HEK293 (cell line): ENCODE measurements around the gene ODR4.

ENCODE experiments used
- CTCF ChIA-PET: fragments of 350-600 bp; formaldehyde crosslinking; extraction: SDS; loops from one replicate; lab custom pipeline; 2021; ENCODE audit warnings: antibody characterized with exemption; lab: Yijun Ruan, JAX
- POLR2A ChIA-PET: fragments of 300-600 bp; formaldehyde crosslinking; extraction: SDS; loops from one replicate; lab custom pipeline; 2020; ENCODE audit warnings: antibody characterized with exemption, inconsistent platforms; lab: Yijun Ruan, JAX
- H3K27ac ChIP-seq: fragments of 200-500 bp; sonication (Bioruptor generic); 2 replicates; pipeline ENCODE4 v1.5.1; 2014; ENCODE audit warnings: low read depth, low read length, control low read depth, inconsistent platforms; ENCODE audit errors: extremely low read depth
- H3K36me3 ChIP-seq, 2 experiments: fragments of 200-500 bp in 1 of 2; sonication (Bioruptor generic) in 1 of 2; 1 replicate in 1 of 2; 2 replicates in 1 of 2; pipeline ENCODE4 v1.5.1; 2014 to 2017; ENCODE audit warnings: inconsistent platforms in 2 of 2, low read length in 2 of 2; ENCODE audit not compliant: control insufficient read depth in 2 of 2, insufficient read depth in 1 of 2
- H3K4me1 ChIP-seq: fragments of 200-500 bp; sonication (Bioruptor generic); 2 replicates; pipeline ENCODE4 v1.5.1; 2014; ENCODE audit warnings: mild to moderate bottlenecking, low read length, inconsistent platforms; ENCODE audit not compliant: control insufficient read depth, insufficient read depth
- H3K4me3 ChIP-seq: 2 replicates; pipeline ENCODE4 v1.5.1; 2011; ENCODE audit warnings: low read depth, mild to moderate bottlenecking, control low read depth, low read length, moderate library complexity
- H3K9me3 ChIP-seq: fragments of 200-500 bp; sonication (Bioruptor generic); 2 replicates; pipeline ENCODE4 v1.5.1; 2014; ENCODE audit warnings: low read depth, low read length, inconsistent platforms; ENCODE audit not compliant: control insufficient read depth, insufficient read depth
- GFI1B ChIP-seq: fragments of 450-650 bp; formaldehyde crosslinking; IDR thresholded peaks from 2 replicates; pipeline ENCODE4 v1.5.1; 2016; ENCODE audit warnings: missing biosample characterization, missing genetic modification characterization
- PRDM1 ChIP-seq: fragments of 450-650 bp; formaldehyde crosslinking; IDR thresholded peaks from 2 replicates; pipeline ENCODE4; 2016; ENCODE audit warnings: missing biosample characterization, missing genetic modification characterization
- SP2 ChIP-seq: fragments of 450-650 bp; formaldehyde crosslinking; IDR thresholded peaks from 2 replicates; pipeline ENCODE4 v1.5.1; 2016; ENCODE audit warnings: missing biosample characterization, missing genetic modification characterization
- SP3 ChIP-seq: fragments of 450-650 bp; formaldehyde crosslinking; IDR thresholded peaks from 2 replicates; pipeline ENCODE4 v1.5.1; 2016; ENCODE audit warnings: missing biosample characterization, missing genetic modification characterization
- ZFP41 ChIP-seq: fragments of 450-650 bp; formaldehyde crosslinking; IDR thresholded peaks from 2 replicates; pipeline ENCODE4 v1.5.1; 2016; ENCODE audit warnings: missing biosample characterization, missing genetic modification characterization, borderline replicate concordance
- ZNF146 ChIP-seq: fragments of 450-650 bp; formaldehyde crosslinking; IDR thresholded peaks from 2 replicates; pipeline ENCODE4 v1.5.1; 2016; ENCODE audit warnings: missing biosample characterization, missing genetic modification characterization
- ZNF211 ChIP-seq: fragments of 450-650 bp; formaldehyde crosslinking; IDR thresholded peaks from 2 replicates; pipeline ENCODE4 v1.5.1; 2016; ENCODE audit warnings: low read depth, missing biosample characterization, missing genetic modification characterization
- ZNF24 ChIP-seq: fragments of 450-650 bp; formaldehyde crosslinking; IDR thresholded peaks from 2 replicates; pipeline ENCODE4 v1.5.1; 2016; ENCODE audit warnings: missing biosample characterization, missing genetic modification characterization
- ZNF366 ChIP-seq: fragments of 450-650 bp; formaldehyde crosslinking; conservative IDR thresholded peaks from 2 replicates; pipeline ENCODE4 v1.5.1; 2016; ENCODE audit warnings: missing biosample characterization, missing genetic modification characterization
- ZNF521 ChIP-seq: fragments of 450-650 bp; formaldehyde crosslinking; IDR thresholded peaks from 2 replicates; pipeline ENCODE4 v1.5.1; 2017; ENCODE audit warnings: missing biosample characterization, mild to moderate bottlenecking, missing genetic modification characterization
- ZNF704 ChIP-seq: fragments of 450-650 bp; formaldehyde crosslinking; IDR thresholded peaks from 2 replicates; pipeline ENCODE4 v1.5.1; 2016; ENCODE audit warnings: missing biosample characterization, missing genetic modification characterization
- ZNF707 ChIP-seq: fragments of 450-650 bp; formaldehyde crosslinking; IDR thresholded peaks from 2 replicates; pipeline ENCODE4 v1.5.1; 2016; ENCODE audit warnings: missing biosample characterization, missing genetic modification characterization
- ZSCAN23 ChIP-seq: fragments of 450-650 bp; formaldehyde crosslinking; IDR thresholded peaks from 2 replicates; pipeline ENCODE4 v1.5.1; 2016; ENCODE audit warnings: missing biosample characterization, missing genetic modification characterization
- TF ChIP-seq, protein P1 (sequence below): fragments of 450-650 bp; formaldehyde crosslinking; IDR thresholded peaks from 2 replicates; pipeline ENCODE4 v1.5.1; 2017; ENCODE audit warnings: missing biosample characterization, missing genetic modification characterization
- TF ChIP-seq, protein P2 (sequence below): fragments of 450-650 bp; formaldehyde crosslinking; IDR thresholded peaks from 2 replicates; pipeline ENCODE4 v1.5.1; 2016; ENCODE audit warnings: missing biosample characterization, missing genetic modification characterization
- TF ChIP-seq, protein P3 (sequence below): fragments of 450-650 bp; formaldehyde crosslinking; IDR thresholded peaks from 2 replicates; pipeline ENCODE4 v1.5.1; 2016; ENCODE audit warnings: missing biosample characterization, missing genetic modification characterization, borderline replicate concordance
- TF ChIP-seq, protein P4 (sequence below): fragments of 450-650 bp; formaldehyde crosslinking; IDR thresholded peaks from 2 replicates; pipeline ENCODE4 v1.5.1; 2016; ENCODE audit warnings: missing biosample characterization, missing genetic modification characterization

The ODR4 gene

DNA sequence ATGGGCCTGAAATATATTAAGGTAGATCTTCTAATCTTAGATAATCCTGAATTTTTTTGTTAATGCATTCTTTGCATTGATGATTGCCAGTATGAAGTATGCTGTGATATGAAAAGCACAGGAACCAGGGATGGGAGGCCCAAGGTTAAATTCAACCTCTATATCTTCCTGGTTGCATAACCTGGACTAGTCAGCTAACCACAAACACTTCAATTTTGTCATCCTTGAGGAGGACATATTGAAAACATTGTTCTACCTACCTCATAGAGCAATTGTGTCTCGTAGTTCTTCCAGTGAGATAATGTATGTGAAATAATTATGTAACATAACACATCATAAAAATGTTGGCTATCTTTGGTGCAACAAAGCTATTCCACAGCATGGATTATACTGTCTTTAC lies 59.7 kb downstream of the ODR4 start (continued):
- TF ChIP-seq, protein P1, sequence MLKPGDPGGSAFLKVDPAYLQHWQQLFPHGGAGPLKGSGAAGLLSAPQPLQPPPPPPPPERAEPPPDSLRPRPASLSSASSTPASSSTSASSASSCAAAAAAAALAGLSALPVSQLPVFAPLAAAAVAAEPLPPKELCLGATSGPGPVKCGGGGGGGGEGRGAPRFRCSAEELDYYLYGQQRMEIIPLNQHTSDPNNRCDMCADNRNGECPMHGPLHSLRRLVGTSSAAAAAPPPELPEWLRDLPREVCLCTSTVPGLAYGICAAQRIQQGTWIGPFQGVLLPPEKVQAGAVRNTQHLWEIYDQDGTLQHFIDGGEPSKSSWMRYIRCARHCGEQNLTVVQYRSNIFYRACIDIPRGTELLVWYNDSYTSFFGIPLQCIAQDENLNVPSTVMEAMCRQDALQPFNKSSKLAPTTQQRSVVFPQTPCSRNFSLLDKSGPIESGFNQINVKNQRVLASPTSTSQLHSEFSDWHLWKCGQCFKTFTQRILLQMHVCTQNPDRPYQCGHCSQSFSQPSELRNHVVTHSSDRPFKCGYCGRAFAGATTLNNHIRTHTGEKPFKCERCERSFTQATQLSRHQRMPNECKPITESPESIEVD (tag by site-specific recombination): no peak
- TF ChIP-seq ZNF707 (tag by site-specific recombination): no peak
- no peak for TF ChIP-seq ZNF211 (tag by site-specific recombination)
- no peak for TF ChIP-seq ZSCAN23 (tag by site-specific recombination)

DNA sequence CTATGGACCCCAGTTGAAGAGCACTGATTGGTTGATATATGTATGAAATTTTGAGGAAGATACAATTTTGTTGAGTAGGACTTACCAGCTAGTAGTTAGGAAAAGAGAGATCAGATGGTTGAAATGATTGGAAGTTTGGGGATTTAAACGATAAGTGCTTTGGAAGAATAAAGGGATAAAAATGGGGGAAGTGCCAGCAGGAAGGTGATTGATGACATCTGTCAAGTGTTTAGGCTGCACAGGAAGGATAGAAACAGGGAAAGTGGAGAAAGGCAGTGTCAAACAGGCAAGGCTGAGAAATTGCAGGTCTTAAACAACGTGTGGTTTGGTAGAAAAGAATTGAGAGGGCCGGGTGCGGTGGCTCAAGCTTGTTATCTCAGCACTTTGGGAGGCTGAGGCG lies 62.9 kb downstream of the ODR4 start:
- TF ChIP-seq ZNF24 (tag by site-specific recombination) (no peak), ZFP41 (no peak)
- CTCF ChIA-PET: interaction anchor here (1.4 kb wide), 1 partner anchor 44 kb away, joined by 3 read pairs; no protein-coding TSS in a partner anchor
- H3K4me3 ChIP-seq: no peak overlapping the region
- H3K36me3 ChIP-seq: no peaks in the 10 kb centered on the region
- POLR2A ChIA-PET: no interaction called here
- H3K4me1 ChIP-seq: no peaks in the 10 kb centered on the region
- H3K9me3 ChIP-seq: no peaks in the 10 kb centered on the region
- H3K27ac ChIP-seq: no peak overlapping the region

DNA sequence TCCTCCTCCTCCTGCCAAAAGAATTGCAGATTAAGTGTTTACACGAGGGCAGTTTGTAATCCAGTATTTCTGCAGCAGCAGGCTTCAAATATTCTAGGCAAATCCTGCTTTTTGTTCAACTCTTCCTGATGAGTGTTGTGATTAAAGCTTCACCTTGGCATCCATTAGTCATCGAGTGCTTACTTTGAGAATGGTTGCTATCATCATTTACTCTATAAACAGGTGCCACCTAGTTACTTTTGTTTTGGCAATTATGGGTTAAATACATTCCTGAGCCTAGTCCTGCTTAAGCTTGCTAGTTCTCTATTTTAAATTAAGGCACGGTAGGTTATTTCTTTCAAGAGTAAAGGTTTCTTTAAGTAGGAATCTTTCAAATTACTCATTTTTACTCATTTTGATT lies 64.9 kb downstream of the ODR4 start:
- Histone ChIP-seq H3K4me3 (no peak overlapping the region), H3K36me3 (no peaks in the 10 kb centered on the region), H3K9me3 (no peaks in the 10 kb centered on the region), H3K27ac (no peak overlapping the region), H3K4me1 (no peaks in the 10 kb centered on the region)
- ChIA-PET CTCF (no interaction called here), POLR2A (interaction anchor here (0.6 kb wide), 1 partner anchor 58 kb away, joined by 4 read pairs; no protein-coding TSS in a partner anchor)
- TF ChIP-seq GFI1B (tag by site-specific recombination) (no peak), ZNF366 (tag by site-specific recombination) (no peak), SP2 (tag by site-specific recombination) (no peak), ZNF704 (tag by site-specific recombination) (no peak), SP3 (tag by site-specific recombination) (no peak), PRDM1 (tag by site-specific recombination) (no peak), ZNF146 (tag by site-specific recombination) (no peak), ZNF521 (tag by site-specific recombination) (no peak)
- TF ChIP-seq, protein P2, sequence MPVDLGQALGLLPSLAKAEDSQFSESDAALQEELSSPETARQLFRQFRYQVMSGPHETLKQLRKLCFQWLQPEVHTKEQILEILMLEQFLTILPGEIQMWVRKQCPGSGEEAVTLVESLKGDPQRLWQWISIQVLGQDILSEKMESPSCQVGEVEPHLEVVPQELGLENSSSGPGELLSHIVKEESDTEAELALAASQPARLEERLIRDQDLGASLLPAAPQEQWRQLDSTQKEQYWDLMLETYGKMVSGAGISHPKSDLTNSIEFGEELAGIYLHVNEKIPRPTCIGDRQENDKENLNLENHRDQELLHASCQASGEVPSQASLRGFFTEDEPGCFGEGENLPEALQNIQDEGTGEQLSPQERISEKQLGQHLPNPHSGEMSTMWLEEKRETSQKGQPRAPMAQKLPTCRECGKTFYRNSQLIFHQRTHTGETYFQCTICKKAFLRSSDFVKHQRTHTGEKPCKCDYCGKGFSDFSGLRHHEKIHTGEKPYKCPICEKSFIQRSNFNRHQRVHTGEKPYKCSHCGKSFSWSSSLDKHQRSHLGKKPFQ (tag by site-specific recombination): no peak
- TF ChIP-seq, protein P3, sequence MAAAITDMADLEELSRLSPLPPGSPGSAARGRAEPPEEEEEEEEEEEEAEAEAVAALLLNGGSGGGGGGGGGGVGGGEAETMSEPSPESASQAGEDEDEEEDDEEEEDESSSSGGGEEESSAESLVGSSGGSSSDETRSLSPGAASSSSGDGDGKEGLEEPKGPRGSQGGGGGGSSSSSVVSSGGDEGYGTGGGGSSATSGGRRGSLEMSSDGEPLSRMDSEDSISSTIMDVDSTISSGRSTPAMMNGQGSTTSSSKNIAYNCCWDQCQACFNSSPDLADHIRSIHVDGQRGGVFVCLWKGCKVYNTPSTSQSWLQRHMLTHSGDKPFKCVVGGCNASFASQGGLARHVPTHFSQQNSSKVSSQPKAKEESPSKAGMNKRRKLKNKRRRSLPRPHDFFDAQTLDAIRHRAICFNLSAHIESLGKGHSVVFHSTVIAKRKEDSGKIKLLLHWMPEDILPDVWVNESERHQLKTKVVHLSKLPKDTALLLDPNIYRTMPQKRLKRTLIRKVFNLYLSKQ: no peak
- TF ChIP-seq, protein P4, sequence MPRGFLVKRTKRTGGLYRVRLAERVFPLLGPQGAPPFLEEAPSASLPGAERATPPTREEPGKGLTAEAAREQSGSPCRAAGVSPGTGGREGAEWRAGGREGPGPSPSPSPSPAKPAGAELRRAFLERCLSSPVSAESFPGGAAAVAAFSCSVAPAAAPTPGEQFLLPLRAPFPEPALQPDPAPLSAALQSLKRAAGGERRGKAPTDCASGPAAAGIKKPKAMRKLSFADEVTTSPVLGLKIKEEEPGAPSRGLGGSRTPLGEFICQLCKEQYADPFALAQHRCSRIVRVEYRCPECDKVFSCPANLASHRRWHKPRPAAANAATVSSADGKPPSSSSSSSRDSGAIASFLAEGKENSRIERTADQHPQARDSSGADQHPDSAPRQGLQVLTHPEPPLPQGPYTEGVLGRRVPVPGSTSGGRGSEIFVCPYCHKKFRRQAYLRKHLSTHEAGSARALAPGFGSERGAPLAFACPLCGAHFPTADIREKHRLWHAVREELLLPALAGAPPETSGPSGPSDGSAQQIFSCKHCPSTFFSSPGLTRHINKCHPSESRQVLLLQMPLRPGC: no peak
